DOHH2 (cell line): ENCODE results near the gene GMPPA.

Source experiments
- EZH2phosphoT487 ChIP-seq: fragments of 200-600 bp; sonication (generic); IDR thresholded peaks from 2 replicates; pipeline ENCODE4 v1.6.1; 2017; ENCODE audit warnings: borderline replicate concordance, mild to moderate bottlenecking, antibody characterized with exemption, low read length, moderate library complexity, mixed read lengths
- TF ChIP-seq, protein P1 (sequence below): fragments of 200-600 bp; sonication (generic); IDR thresholded peaks from one replicate; pipeline ENCODE4 v1.5.1; 2014; ENCODE audit warnings: antibody characterized with exemption, mild to moderate bottlenecking, low read depth, low read length; ENCODE audit not compliant: poor library complexity, severe bottlenecking

DNA sequence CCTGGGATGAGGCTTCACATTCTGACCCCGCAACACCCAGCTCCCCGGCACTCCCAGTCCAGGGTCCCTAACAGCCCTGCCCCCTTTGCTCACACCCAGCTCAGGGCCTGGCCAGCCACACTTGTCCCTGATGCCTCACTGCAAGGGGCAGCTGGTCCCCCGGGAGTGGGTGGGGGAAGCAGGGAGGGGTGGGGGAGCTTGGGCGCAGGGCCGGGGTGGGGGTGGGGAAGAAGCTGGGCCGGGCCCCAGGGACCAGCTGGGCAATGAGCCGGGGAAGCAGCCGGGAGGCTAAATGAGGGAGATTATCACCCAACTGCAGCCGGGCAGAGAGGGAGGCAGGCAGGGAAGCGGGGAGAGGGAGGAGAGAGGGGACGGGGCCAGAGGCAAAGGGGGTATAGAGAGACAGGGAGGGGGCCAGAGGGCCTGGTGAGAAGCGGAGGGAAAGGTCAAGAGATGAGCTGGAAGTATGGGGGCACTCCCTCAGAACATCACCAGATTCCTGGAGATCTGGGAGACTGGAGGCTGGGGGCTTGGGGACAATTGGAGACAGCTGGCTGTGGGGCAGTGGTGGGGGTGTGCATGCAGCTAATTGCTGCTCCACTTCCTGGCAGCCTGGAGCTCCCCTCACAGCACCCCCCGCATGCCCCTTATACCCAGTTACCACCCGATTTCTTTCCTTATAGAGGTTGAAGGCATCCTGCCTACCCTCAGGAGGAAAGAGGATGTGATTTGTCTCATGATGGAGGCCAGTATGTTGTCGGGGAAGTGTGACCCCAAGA, 13.0 kb downstream of the GMPPA start:
- TF ChIP-seq, protein P1, sequence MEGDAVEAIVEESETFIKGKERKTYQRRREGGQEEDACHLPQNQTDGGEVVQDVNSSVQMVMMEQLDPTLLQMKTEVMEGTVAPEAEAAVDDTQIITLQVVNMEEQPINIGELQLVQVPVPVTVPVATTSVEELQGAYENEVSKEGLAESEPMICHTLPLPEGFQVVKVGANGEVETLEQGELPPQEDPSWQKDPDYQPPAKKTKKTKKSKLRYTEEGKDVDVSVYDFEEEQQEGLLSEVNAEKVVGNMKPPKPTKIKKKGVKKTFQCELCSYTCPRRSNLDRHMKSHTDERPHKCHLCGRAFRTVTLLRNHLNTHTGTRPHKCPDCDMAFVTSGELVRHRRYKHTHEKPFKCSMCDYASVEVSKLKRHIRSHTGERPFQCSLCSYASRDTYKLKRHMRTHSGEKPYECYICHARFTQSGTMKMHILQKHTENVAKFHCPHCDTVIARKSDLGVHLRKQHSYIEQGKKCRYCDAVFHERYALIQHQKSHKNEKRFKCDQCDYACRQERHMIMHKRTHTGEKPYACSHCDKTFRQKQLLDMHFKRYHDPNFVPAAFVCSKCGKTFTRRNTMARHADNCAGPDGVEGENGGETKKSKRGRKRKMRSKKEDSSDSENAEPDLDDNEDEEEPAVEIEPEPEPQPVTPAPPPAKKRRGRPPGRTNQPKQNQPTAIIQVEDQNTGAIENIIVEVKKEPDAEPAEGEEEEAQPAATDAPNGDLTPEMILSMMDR: no peak
- TF ChIP-seq EZH2phosphoT487: no peak
